Measurements from ENCODE around the gene NAPB.

DNA sequence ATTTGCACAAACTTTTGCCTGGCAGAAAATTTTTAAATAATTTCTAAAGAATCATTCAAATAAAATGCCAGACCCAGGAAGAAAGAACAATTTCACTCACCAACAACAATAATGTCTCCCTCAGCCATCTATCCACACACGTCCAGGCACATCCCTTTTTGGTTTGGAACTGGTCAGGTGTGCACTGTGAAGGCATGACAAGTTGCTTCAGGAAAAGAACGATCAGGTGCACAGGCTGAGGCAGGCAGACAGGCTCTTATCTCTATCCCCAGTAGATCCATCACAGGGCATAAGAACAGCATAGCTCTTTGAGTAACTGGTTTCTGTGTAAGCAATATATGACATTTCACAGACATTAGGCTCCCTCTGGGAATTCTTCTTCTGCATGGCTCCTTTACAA lies 88.8 kb downstream of the NAPB start:
- TF ChIP-seq RCOR1 (IDR thresholded peaks at IDR 0.05; ENCODE audit: low read depth, low read length) (no peak), MYC (IDR thresholded peaks at IDR 0.05; ENCODE audit: borderline replicate concordance, low read length) (no peak), EP300 (IDR thresholded peaks at IDR 0.05) (no peak), ZNF302 (CRISPR knock-in tag; IDR thresholded peaks at IDR 0.05) (no peak), PHF8 (IDR thresholded peaks at IDR 0.05; ENCODE audit: borderline replicate concordance, low read depth) (no peak), JUN (IDR thresholded peaks at IDR 0.05) (no peak), POLR2AphosphoS2 (conservative IDR thresholded peaks at IDR 0.05; ENCODE audit: low read length) (no peak), POLR2A (IDR thresholded peaks at IDR 0.05; ENCODE audit: low read length) (no peak), CEBPB (IDR thresholded peaks at IDR 0.05) (no peak), RFX5 (IDR thresholded peaks at IDR 0.05) (no peak), JUNB (IDR thresholded peaks at IDR 0.05) (no peak)
- TF ChIP-seq, protein P1, sequence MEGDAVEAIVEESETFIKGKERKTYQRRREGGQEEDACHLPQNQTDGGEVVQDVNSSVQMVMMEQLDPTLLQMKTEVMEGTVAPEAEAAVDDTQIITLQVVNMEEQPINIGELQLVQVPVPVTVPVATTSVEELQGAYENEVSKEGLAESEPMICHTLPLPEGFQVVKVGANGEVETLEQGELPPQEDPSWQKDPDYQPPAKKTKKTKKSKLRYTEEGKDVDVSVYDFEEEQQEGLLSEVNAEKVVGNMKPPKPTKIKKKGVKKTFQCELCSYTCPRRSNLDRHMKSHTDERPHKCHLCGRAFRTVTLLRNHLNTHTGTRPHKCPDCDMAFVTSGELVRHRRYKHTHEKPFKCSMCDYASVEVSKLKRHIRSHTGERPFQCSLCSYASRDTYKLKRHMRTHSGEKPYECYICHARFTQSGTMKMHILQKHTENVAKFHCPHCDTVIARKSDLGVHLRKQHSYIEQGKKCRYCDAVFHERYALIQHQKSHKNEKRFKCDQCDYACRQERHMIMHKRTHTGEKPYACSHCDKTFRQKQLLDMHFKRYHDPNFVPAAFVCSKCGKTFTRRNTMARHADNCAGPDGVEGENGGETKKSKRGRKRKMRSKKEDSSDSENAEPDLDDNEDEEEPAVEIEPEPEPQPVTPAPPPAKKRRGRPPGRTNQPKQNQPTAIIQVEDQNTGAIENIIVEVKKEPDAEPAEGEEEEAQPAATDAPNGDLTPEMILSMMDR (IDR thresholded peaks at IDR 0.05), result no peak
- TF ChIP-seq, protein P2, sequence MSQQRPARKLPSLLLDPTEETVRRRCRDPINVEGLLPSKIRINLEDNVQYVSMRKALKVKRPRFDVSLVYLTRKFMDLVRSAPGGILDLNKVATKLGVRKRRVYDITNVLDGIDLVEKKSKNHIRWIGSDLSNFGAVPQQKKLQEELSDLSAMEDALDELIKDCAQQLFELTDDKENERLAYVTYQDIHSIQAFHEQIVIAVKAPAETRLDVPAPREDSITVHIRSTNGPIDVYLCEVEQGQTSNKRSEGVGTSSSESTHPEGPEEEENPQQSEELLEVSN (IDR thresholded peaks at IDR 0.05; ENCODE audit: borderline replicate concordance, low read depth), result no peak

Measured in A549 (cell line).